Activated naive CD8-positive, alpha-beta T cell treated with anti-CD3 and anti-CD28 coated beads for 36 hours (primary cell): Measurements from ENCODE around the gene SLC38A8. TPM values are rescaled to one million over a fixed set of nuclear protein-coding genes. Genes with fewer than 3 reads are reported as not detected.

ENCODE experiments used
- DNase-seq: peaks from one replicate; pipeline ENCODE4 v3.0.0; 2021
- H3K27ac Mint-ChIP-seq: one replicate; pipeline ENCODE4 v1.8.0; 2022; ENCODE audit warnings: mild to moderate bottlenecking, moderate library complexity, mixed read lengths
- H3K27me3 Mint-ChIP-seq: one replicate; pipeline ENCODE4 v1.8.0; 2022; ENCODE audit warnings: mild to moderate bottlenecking, mixed read lengths
- H3K36me3 Mint-ChIP-seq: one replicate; pipeline ENCODE4 v1.8.0; 2021; ENCODE audit warnings: mild to moderate bottlenecking, mixed read lengths
- H3K4me1 Mint-ChIP-seq: one replicate; pipeline ENCODE4 v1.8.0; 2021; ENCODE audit warnings: mixed read lengths
- H3K4me3 Mint-ChIP-seq: one replicate; pipeline ENCODE4 v1.8.0; 2022; ENCODE audit warnings: mild to moderate bottlenecking, moderate library complexity, mixed read lengths
- H3K9me3 Mint-ChIP-seq: one replicate; pipeline ENCODE4 v1.8.0; 2022; ENCODE audit warnings: mixed read lengths
- total RNA-seq, 2 experiments: library from RNA; stranded (reverse); gene quantifications; one replicate each; pipeline ENCODE4 v1.2.3, GENCODE V29; 2021

The SLC38A8 gene
- total RNA-seq: not detected

DNA sequence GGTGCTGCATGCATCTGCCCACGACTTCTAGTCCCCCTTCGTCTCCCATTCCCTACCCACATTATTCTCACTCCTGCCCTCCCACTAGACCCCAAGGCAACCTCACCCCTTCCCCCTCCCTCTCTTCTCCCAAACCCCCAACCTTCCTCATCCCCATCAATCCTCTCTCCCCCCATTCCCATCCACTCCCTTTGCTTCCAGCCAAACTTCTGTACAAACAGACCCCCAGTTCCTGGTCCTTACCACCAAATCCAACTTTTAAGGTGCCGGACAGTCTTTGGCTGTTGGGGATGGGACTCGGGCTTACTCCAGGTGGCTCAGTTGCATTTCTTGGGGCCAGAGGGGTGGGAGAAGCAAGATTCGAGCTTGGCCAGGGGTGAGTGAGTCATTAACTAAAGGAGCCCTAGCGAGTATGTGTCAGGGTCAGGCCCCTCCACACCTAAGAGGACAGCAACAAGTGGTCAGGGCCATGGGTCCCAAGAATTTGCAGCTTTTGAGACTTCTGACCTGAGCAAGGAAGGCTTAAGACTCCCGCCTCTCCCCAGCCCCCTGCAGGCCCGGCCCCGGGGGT is at the start of gene SLC38A8:
TSS of gene SLC38A8 (minus strand) at position 488 of the 571 bp plus-strand sequence. CDS start 638 bp downstream, outside the sequence.
- Mint-ChIP-seq H3K27ac (no peak within 1 kb of the TSS), H3K4me1 (peaks cover 5% of the 10 kb centered on the region), H3K4me3 (no peak within 1 kb of the TSS), H3K9me3 (no peaks in the 10 kb centered on the region), H3K27me3 (peaks cover 48% of the 10 kb centered on the region), H3K36me3 (no peaks in the 10 kb centered on the region)
- no peak for DNase-seq

DNA sequence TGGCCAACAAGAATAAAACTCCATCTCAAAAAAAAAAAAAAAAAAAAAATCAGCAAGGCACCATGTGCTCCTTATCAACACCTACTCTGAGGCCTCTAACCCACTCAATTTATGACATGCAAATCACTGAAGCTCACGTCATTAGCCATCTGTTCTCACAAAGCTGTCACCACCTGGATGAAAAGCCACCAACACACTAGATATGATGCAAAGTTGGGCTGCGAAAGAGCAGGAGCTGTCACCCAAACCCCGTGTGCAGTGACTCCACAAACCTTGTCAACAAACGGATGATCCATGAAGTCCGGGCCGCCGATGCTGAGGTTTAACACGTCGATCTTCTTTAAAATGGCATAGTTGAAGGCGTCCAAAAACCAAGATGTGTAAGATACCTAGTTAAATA is 48.9 kb upstream of the SLC38A8 start:
- no peaks in the 10 kb centered on the region for H3K27me3 Mint-ChIP-seq
- H3K9me3 Mint-ChIP-seq: no peaks in the 10 kb centered on the region
- peaks cover 30% of the 10 kb centered on the region for H3K36me3 Mint-ChIP-seq
- no peak overlapping the region for H3K4me3 Mint-ChIP-seq
- H3K27ac Mint-ChIP-seq: no peak overlapping the region
- H3K4me1 Mint-ChIP-seq: peaks cover 29% of the 10 kb centered on the region
- DNase-seq: no peak

DNA sequence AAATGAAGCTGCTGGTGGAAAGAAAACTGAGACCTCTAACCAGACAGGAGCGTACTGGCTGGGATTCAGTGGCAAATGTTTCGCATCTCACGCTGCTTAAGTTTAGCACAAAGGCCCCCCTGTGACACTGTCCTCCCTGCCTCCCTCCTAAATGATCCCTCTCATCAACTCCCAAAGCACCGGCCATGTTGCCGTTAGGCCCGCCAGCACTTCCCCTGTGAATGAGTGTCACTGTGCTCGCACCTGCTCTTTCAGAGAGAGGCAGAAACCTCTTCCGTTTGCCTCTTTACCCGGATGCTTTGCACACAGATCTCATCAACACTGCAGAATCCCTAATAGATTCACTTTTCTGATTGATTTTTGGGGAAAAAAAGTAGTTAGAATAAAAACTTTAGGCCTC is 47.6 kb upstream of the SLC38A8 start:
- DNase-seq: no peak
- Mint-ChIP-seq H3K4me3 (no peak overlapping the region), H3K4me1 (peaks cover 36% of the 10 kb centered on the region), H3K36me3 (peaks cover 35% of the 10 kb centered on the region), H3K27ac (peak overlapping the region; percentile 63), H3K9me3 (no peaks in the 10 kb centered on the region), H3K27me3 (no peaks in the 10 kb centered on the region)

DNA sequence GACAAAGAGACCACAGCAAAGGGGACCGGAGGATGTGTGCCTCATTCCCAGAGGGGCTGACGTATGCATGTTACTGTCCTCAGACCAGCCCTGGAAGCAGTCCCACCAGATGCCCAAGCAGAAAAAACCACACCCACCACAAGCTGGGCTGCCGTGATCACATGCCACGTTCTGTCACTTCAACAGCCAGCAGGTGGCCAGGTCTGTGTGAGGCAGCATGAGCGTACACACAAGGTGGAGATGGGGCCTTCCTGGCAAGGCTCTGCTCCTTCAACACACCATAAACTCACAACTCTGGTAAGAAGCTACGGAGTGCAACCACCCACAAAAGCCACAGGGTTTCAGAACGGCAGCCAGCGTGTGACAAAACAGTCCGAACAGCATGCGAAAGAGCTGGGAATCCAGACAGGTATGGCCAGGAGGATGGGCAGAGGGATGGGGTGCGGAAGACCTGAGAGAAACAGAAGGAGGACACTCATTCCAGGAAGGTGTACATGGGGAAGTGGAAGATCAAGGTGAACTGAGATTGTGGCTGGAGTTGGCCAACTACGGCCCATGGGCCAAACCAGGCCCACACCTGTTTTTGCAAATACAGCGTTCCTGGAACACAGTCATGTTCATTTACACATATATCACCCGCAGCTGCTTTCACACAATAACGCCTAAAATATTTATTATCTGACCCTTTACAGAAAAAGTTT is 46.2 kb upstream of the SLC38A8 start:
- Mint-ChIP-seq H3K4me3 (peak overlapping the region; percentile 30), H3K36me3 (peaks cover 30% of the 10 kb centered on the region), H3K9me3 (no peaks in the 10 kb centered on the region), H3K4me1 (peaks cover 37% of the 10 kb centered on the region), H3K27me3 (no peaks in the 10 kb centered on the region), H3K27ac (no peak overlapping the region)
- peak; percentile 66 for DNase-seq

DNA sequence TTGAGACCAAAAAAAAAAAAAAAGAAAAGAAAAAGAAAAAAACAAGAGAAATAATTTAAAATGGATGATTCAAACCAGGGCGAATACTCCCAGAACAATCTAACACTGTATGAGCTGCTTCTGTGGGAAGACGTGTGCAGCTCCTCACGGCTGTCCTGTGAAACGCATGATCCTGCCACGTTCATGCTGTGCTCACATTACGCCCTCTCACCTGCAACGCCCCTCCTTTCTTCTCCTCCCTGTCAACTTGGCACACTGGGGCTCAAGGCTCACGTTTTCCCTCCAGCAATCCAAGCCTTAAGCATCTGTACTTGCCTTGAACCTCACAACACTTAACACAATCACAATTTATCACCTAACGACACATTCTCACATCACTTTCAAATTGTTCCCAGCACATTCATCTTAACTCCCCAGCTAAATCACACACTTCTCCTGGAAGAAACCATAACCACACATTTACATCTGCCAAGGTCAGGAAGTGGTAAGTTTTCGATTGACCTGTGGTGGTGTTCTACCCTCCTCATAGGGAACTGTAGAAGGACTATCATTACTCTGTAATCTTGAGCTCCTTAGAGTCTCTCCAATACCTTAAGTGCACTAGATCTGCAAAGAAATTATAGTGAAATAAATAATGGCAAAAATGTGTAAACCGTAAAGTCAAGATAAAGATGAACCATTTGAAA is 45.0 kb upstream of the SLC38A8 start:
- DNase-seq: no peak
- Mint-ChIP-seq H3K27me3 (no peaks in the 10 kb centered on the region), H3K4me3 (no peak overlapping the region), H3K36me3 (peaks cover 30% of the 10 kb centered on the region), H3K27ac (peak overlapping the region; percentile 1), H3K4me1 (peaks cover 37% of the 10 kb centered on the region), H3K9me3 (no peaks in the 10 kb centered on the region)

DNA sequence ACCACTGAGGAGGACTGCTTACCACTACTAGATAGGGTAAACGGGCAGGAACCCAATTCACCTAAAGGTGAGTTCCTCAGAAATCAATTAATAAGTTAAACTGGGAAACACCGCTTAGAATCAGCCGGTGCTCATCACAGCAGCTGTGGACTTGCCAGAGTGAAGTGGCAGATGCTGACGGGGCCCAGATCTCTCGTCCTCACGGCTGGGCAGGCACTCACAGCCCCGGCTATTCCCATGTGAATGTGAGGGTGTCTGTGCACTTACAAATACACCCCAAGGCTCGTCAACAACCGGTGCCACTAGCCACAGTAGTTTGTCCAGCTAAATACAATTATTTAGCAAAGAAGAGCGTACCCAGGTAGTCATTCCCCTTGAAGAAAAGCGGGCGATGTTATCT is 44.4 kb upstream of the SLC38A8 start:
- Mint-ChIP-seq H3K4me1 (peaks cover 37% of the 10 kb centered on the region), H3K27me3 (no peaks in the 10 kb centered on the region), H3K36me3 (peaks cover 31% of the 10 kb centered on the region), H3K4me3 (no peak overlapping the region), H3K9me3 (no peaks in the 10 kb centered on the region), H3K27ac (no peak overlapping the region)
- no peak for DNase-seq

DNA sequence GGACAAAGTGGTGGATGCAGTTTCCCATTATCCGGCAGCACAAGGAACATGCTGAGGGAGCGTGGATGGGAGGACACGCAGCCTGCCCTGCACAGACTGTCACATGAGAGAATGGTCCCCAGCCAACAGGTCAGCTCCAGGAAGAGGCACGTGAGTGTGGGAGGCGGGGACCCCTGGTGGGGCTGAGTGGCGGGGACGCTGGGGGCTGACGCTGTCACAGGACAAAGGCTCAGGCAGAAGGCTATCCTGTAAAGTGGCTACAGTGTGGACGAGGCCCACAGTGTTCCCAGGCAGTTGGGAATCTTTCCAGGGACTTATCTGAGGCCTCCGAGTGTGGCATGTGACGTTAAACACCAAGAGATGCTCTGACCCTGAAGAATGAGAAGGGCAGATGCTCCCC is 43.7 kb upstream of the SLC38A8 start:
- H3K36me3 Mint-ChIP-seq: peaks cover 32% of the 10 kb centered on the region
- no peaks in the 10 kb centered on the region for H3K27me3 Mint-ChIP-seq
- no peak overlapping the region for H3K4me3 Mint-ChIP-seq
- peak overlapping the region; percentile 0 for H3K27ac Mint-ChIP-seq
- H3K9me3 Mint-ChIP-seq: no peaks in the 10 kb centered on the region
- peaks cover 37% of the 10 kb centered on the region for H3K4me1 Mint-ChIP-seq
- DNase-seq: no peak

DNA sequence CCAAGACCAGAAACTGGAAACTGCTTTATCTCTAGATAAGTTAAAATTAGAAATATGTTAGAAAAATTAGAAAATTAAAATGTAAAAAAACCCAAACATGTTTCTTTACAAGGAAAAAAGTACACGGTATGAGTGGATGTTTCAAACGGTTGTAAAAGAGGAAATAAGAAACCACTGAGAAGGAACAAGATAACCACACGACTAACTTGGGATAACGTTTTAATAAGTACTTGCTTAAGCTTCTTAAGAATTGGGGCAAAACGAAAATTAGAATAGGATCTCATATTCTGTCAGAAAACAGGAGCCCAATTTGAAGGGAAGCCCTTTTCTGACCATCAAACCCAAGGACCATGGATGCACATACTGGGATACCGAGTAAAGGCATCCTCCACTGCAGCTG is 43.2 kb upstream of the SLC38A8 start:
- H3K36me3 Mint-ChIP-seq: peaks cover 30% of the 10 kb centered on the region
- no peak for DNase-seq
- H3K27me3 Mint-ChIP-seq: no peaks in the 10 kb centered on the region
- no peak overlapping the region for H3K4me3 Mint-ChIP-seq
- peaks cover 37% of the 10 kb centered on the region for H3K4me1 Mint-ChIP-seq
- peak overlapping the region; percentile 0 for H3K27ac Mint-ChIP-seq
- H3K9me3 Mint-ChIP-seq: no peaks in the 10 kb centered on the region

DNA sequence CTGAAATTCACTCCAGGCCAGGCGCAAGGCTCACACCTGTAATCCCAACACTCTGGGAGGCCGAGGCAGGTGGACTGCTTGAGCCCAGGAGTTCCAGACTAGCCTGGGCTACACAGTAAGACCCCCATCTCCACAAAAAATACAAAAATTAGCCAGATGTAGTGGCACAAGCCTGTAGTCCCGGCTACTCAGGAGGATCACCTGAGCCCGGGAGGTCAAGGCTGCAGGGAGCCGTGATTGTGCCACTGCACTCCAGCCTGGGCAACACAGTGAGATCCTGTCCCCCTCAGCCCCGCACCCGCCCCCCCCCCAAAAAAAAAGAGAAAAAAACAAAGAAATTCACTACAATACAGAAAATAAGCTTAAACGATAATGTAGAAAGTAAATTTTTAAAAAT is 42.7 kb upstream of the SLC38A8 start:
- H3K4me1 Mint-ChIP-seq: peaks cover 36% of the 10 kb centered on the region
- no peak overlapping the region for H3K27ac Mint-ChIP-seq
- no peaks in the 10 kb centered on the region for H3K27me3 Mint-ChIP-seq
- H3K9me3 Mint-ChIP-seq: no peaks in the 10 kb centered on the region
- no peak overlapping the region for H3K4me3 Mint-ChIP-seq
- no peak for DNase-seq
- H3K36me3 Mint-ChIP-seq: peaks cover 30% of the 10 kb centered on the region

DNA sequence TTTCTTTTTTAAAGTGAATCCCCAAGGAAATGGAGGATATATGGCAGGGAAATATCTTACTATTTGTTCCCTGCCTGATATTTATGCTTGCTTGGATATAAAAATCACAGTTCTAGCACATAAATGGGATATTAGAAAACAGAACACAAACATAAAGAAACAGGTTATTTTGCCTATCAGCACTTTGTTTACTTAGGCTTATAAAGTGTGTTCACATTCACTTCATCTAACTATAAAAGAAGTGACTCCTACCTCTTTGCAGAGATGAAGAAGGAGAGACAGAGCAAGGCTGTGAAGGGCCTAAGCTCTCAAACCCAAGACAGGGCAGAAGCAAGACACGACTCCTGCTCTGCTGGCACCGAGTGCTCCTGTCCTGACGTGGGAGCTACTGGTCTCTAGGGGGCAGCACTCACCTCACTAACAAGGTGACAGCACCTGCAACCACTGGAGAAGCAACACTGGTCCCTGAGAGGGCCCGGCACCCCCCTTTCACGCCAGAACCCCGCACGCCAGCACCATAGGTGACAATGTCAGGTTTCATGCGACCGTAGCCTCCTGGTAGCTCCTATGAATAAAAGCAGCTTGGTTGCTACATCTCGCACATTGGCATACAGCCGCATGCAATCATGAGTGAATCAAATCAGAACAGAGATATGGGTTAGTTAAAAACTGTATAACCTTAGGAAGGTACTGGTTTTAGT is 42.1 kb upstream of the SLC38A8 start:
- H3K4me3 Mint-ChIP-seq: no peak overlapping the region
- peak; percentile 66 for DNase-seq
- H3K27me3 Mint-ChIP-seq: no peaks in the 10 kb centered on the region
- H3K4me1 Mint-ChIP-seq: peaks cover 36% of the 10 kb centered on the region
- H3K9me3 Mint-ChIP-seq: no peaks in the 10 kb centered on the region
- no peak overlapping the region for H3K27ac Mint-ChIP-seq
- H3K36me3 Mint-ChIP-seq: peaks cover 30% of the 10 kb centered on the region

DNA sequence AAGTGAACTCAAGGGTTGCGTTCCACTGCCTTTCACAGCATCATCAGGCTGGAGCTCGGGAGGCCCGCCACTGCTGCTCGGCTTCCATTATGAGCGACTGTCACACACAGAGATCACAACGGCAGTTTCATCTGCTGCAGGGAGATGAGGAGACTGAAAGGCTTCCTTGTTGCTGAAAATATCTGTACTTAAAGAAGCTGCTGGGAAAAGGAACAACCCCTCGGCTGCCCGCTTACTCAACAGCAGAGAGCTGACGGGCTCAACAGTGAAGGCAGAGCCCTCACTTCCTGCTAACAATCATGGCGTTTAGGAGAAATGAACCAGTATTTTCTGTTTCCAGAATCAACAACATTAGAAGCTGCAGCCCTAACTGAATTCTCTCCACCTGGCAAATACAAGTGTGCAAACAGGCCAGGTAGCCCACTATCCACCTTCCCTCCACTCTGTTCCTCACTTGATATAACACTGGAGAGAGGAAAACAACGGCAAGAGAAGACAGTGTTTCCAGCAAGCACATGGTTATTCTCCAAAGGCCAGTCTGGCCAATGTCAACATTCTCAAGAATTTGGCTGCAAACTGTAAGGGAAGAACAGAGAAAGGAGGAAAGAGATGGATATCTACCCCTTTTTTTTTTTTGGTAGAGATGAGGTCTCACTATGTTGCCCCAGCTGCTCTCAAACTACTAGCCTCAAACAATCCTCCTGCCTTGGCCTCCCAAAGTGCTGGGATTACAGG is 40.4 kb upstream of the SLC38A8 start:
- Mint-ChIP-seq H3K9me3 (no peaks in the 10 kb centered on the region), H3K4me3 (no peak overlapping the region), H3K27me3 (no peaks in the 10 kb centered on the region), H3K27ac (no peak overlapping the region), H3K4me1 (peaks cover 22% of the 10 kb centered on the region), H3K36me3 (peaks cover 18% of the 10 kb centered on the region)
- DNase-seq: no peak

DNA sequence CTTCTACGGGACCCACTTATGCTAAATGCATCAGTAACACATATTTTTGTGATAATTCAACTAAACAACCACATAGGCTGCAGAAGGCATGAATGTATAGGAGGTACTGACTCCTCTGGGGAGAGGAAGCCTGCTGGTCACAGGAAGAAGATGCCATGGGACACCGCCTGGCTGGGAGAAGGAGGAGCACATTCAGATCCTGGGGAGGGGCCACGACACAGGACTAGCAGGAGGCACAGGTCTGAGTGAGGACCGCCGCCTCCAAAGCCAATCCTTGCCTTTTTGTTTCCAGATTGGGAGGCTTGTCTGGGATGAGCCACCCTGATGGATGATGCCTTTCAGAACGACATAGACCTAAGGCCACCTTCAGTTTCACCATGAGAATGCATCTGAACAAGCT is 39.5 kb upstream of the SLC38A8 start:
- H3K27ac Mint-ChIP-seq: peak overlapping the region; percentile 34
- no peaks in the 10 kb centered on the region for H3K27me3 Mint-ChIP-seq
- no peak overlapping the region for H3K4me3 Mint-ChIP-seq
- DNase-seq: no peak
- no peaks in the 10 kb centered on the region for H3K9me3 Mint-ChIP-seq
- peaks cover 16% of the 10 kb centered on the region for H3K4me1 Mint-ChIP-seq
- H3K36me3 Mint-ChIP-seq: peaks cover 15% of the 10 kb centered on the region

DNA sequence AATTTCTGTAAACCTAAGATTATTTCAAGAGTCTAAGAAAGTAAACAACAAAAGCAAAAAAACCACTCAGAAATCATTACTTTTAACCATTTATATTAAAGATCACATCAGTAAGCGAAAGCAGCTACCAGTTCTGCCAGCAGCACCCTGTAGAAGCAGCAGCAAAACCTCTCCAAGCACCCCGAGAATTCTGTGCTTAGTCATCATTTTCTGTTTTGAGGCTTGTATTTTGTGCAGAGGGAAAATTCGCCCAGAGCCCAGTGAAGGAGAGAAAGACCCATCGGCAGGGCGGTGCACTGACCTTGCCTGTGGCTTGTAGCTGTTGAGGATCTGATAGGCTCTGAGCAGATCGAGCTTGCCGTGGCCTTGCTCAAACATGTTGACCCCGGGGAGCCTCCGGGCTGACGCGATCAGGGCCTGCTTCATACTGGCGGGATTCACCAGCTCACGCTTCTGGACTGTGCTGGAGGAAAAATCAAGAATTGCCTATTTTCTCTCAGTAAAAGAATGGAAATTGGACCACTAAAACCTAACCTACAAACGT is 38.9 kb upstream of the SLC38A8 start:
- Mint-ChIP-seq H3K36me3 (peaks cover 12% of the 10 kb centered on the region), H3K27me3 (no peaks in the 10 kb centered on the region), H3K9me3 (no peaks in the 10 kb centered on the region), H3K27ac (no peak overlapping the region), H3K4me3 (no peak overlapping the region), H3K4me1 (peaks cover 16% of the 10 kb centered on the region)
- DNase-seq: no peak

DNA sequence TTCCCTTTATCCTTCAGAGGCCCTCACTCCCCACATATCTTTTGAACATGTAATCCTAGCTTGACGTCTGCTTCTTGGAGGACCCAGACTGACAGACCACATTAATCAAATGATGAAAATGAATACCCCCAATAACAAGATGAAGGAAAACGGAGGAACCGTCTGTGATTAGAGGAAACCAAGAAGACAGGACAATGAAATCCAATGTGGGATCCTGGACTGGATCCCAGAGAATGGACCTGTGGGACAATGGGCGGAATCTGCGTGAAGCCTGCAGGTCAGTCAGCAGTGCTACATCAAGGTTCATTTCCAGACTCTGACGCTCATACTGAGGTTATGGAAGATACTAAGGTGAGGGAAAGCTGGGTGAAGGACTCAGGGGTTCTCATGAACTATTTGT is 38.2 kb upstream of the SLC38A8 start:
- no peak overlapping the region for H3K27ac Mint-ChIP-seq
- no peak overlapping the region for H3K4me3 Mint-ChIP-seq
- H3K27me3 Mint-ChIP-seq: no peaks in the 10 kb centered on the region
- H3K4me1 Mint-ChIP-seq: peaks cover 11% of the 10 kb centered on the region
- peaks cover 7% of the 10 kb centered on the region for H3K36me3 Mint-ChIP-seq
- H3K9me3 Mint-ChIP-seq: no peaks in the 10 kb centered on the region
- DNase-seq: no peak
